ENCODE results near the gene ELL3. TPM values are rescaled to one million over a fixed set of nuclear protein-coding genes. Genes with fewer than 3 reads are reported as not detected.
"Not testable (repeated sequence)": the region's sequence is repeated elsewhere in the genome, so short reads cannot be mapped to it uniquely, and the experiment has no call there.

The ELL3 gene, protein sequence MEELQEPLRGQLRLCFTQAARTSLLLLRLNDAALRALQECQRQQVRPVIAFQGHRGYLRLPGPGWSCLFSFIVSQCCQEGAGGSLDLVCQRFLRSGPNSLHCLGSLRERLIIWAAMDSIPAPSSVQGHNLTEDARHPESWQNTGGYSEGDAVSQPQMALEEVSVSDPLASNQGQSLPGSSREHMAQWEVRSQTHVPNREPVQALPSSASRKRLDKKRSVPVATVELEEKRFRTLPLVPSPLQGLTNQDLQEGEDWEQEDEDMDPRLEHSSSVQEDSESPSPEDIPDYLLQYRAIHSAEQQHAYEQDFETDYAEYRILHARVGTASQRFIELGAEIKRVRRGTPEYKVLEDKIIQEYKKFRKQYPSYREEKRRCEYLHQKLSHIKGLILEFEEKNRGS
- 10 to 100 TPM; 16.9 to 18.6 TPM for total RNA-seq
- polyA plus RNA-seq (ENCODE audit: insufficient read depth, low read depth, low replicate concordance) = 66.3 TPM
- long read RNA-seq, donor 1 = 0 reads
- long read RNA-seq, donor 2 = 0 reads

DNA sequence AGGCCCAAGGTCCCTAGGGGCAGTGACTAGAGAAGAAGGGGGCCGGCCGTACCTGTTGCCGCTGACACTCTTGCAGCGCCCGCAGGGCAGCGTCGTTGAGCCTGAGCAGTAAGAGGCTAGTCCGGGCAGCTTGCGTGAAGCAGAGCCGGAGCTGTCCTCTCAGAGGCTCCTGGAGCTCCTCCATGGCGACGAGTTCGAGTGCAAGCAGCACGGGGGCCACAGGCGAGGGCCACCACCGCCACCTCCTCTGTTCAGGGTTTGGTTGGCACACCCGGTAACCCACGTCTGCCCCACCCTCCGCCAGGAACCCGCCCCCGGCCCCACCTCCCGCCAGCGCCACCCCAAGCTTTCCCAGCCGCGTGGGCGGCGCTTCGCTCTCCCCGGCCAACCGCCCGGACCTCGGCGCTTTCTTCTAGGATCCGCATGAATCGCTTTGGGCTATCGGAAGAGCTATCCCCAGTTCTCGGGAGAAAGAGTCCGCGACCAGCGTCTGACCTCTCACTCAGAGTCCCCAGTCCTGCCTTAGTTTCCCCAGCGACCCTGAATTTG is at the start of gene ELL3:
Gene ELL3, minus strand, starts transcription at position 249 of the 549 bp plus-strand sequence. Its CDS starts 65 bp downstream, at position 184.
- intact Hi-C loops (cut with DNase I; ENCODE audit: low total_unique reads) = no loop called here
- TF ChIP-seq, protein P1, sequence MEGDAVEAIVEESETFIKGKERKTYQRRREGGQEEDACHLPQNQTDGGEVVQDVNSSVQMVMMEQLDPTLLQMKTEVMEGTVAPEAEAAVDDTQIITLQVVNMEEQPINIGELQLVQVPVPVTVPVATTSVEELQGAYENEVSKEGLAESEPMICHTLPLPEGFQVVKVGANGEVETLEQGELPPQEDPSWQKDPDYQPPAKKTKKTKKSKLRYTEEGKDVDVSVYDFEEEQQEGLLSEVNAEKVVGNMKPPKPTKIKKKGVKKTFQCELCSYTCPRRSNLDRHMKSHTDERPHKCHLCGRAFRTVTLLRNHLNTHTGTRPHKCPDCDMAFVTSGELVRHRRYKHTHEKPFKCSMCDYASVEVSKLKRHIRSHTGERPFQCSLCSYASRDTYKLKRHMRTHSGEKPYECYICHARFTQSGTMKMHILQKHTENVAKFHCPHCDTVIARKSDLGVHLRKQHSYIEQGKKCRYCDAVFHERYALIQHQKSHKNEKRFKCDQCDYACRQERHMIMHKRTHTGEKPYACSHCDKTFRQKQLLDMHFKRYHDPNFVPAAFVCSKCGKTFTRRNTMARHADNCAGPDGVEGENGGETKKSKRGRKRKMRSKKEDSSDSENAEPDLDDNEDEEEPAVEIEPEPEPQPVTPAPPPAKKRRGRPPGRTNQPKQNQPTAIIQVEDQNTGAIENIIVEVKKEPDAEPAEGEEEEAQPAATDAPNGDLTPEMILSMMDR (IDR thresholded peaks at IDR 0.05) = no peak
- no peak for TF ChIP-seq POLR2A (IDR thresholded peaks at IDR 0.05)
- H3K36me3 ChIP-seq (ENCODE audit: low read depth, missing control alignments) = no peaks in the 10 kb centered on the region
- H3K4me1 ChIP-seq = peaks cover 17% of the 10 kb centered on the region
- peak within 1 kb of the TSS; percentile 64 to 78 for H3K4me3 ChIP-seq
- H3K9me3 ChIP-seq = no peaks in the 10 kb centered on the region
- H3K27ac ChIP-seq = peak within 1 kb of the TSS; percentile 92 to 93
- H3K27me3 ChIP-seq = no peaks in the 10 kb centered on the region
- peak; percentile 78 for DNase-seq
- 4% methylated on average over 37 of the region's 41 CpGs; no CpG with 5 or more reads in 1 of the 2 donors for whole genome bisulfite sequencing, 2 donors

DNA sequence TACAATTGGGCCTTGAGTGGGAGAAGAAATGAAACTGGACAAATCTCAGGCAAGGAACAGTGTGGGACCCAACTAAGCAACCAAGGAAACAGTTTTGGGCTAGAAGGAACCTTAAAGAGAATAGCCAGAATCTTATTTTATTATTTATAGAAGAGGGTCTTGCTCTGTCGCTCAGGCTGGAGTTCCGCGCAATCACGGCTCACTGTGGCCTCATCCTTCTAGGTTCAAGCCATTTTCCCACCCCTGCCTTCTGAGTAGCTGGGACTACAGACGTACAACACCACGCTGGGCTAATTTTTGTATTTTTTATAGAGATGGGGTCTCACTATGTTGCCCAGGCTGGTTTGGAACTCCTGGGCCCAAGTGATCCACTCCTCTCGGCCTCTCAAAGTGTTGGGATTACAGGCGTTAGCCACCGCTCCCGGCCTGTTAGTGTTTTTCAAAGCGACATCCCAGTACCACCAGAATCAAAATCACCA is 49.3 kb upstream of the ELL3 start:
- intact Hi-C loops (cut with DNase I; ENCODE audit: low total_unique reads) = no loop called here
- DNase-seq = no peak
- Histone ChIP-seq H3K4me3 (peak overlapping the region; percentile 51 to 55), H3K27me3 (no peaks in the 10 kb centered on the region), H3K36me3 (ENCODE audit: low read depth, missing control alignments) (no peaks in the 10 kb centered on the region), H3K4me1 (peaks cover 14% of the 10 kb centered on the region), H3K9me3 (no peaks in the 10 kb centered on the region), H3K27ac (peak overlapping the region in 1 of 2 donors; percentile 63)
- no peak for TF ChIP-seq POLR2A (IDR thresholded peaks at IDR 0.05)
- TF ChIP-seq, protein P1 (IDR thresholded peaks at IDR 0.05) = no peak
- 65 to 72% methylated on average over 11 of the region's 11 CpGs for WGBS, 2 donors

DNA sequence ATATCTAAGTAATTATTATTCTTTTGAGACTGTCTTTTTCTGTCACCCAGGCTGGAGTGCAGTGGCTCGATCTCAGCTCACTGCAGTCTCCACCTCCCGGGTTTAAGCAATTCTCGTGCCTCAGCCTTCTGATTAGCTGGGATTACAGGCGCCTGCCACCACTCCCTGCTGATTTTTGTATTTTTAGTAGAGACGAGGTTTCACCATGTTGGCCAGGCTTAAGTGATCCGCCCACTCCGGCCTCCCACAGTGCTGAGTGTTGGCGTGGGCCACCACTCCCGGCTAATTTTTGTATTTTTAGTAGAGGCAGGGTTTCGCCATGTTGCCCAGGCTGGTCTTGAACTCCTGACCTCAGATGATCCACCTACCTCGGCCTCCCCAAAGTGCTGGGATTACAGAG is 48.5 kb upstream of the ELL3 start:
- Histone ChIP-seq H3K4me3 (peak overlapping the region in 1 of 2 donors; percentile 94), H3K4me1 (peaks cover 14% of the 10 kb centered on the region)
- H3K9me3 ChIP-seq; intact Hi-C loops (cut with DNase I; ENCODE audit: low total_unique reads); H3K36me3 ChIP-seq (ENCODE audit: low read depth, missing control alignments); H3K27ac ChIP-seq; H3K27me3 ChIP-seq; DNase-seq: not testable (repeated sequence)
- 64 to 78% methylated on average over 11 of the region's 11 CpGs for WGBS, 2 donors

DNA sequence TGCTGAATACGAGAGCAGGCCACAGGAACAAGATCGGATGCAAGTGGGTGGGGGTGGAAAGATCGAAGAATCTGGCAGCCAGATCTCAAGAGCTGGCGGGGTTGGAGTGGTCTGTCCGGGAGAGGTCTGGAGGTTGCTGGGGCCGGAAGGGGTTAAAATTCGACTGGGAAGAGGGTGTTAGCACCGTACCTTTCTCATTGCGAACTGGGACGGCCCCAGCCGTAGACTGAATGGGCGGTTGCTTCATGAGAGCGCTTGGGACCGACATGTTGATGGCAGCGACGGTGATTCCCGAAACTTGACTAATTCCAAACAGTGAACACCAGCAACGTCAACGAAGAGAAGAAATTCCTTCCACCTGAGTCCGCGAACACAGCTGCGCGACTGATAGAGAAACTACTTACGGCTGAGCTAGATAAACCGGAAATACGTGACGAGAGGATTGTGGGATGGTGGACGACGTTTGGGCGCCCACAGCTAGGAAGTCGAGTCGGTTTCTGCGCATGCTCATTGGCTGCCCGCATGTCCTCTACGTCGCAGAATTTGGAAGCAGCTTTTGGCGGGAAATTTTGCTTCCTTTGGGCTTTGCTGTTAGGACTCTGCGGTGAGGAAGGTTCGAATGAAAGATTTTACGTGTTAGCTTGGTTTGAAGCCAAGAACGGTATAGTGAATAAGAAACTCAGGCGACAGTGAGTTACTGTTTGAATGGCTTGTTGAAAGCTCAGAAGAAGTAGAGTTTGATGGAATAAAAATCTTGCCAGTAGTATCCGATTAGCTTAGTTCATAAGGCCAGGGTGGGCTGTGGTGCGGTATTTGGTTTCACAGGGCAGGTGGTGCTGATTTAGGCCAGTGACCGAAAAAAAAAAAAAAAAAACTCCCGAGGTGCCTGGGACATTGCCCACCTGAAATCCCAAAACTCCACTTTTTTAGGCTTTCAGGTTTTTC is 47.8 kb upstream of the ELL3 start, which contains the start of gene MFAP1:
Gene MFAP1, minus strand, starts transcription at position 389 of the 945 bp plus-strand sequence. Its CDS starts 121 bp downstream, at position 268.
- no peaks in the 10 kb centered on the region for H3K27me3 ChIP-seq
- intact Hi-C loops (cut with DNase I; ENCODE audit: low total_unique reads) = no loop called here
- H3K9me3 ChIP-seq = no peaks in the 10 kb centered on the region
- H3K27ac ChIP-seq = peak within 1 kb of the TSS; percentile 86 to 91
- H3K4me3 ChIP-seq = peak within 1 kb of the TSS; percentile 94 to 96
- peak; percentile 98 for DNase-seq
- 5 to 6% methylated on average over 46 of the region's 46 CpGs for WGBS, 2 donors
- TF ChIP-seq, protein P1 (IDR thresholded peaks at IDR 0.05) = no peak
- TF ChIP-seq POLR2A (IDR thresholded peaks at IDR 0.05) = no peak
- H3K4me1 ChIP-seq = peaks cover 14% of the 10 kb centered on the region
- no peaks in the 10 kb centered on the region for H3K36me3 ChIP-seq (ENCODE audit: low read depth, missing control alignments)
